Activated CD8-positive, alpha-beta memory T cell treated with anti-CD3 and anti-CD28 coated beads for 1 hour (primary cell): ENCODE data around the gene EFCAB11.

Experiments used
- DNase-seq, 2 donors: peaks; one replicate each; pipeline ENCODE4 v3.0.0-alpha.2; 2020; ENCODE audit warnings: low read depth in 1 of 2; ENCODE audit errors: extremely low read depth in 1 of 2

EFCAB11 gene

DNA sequence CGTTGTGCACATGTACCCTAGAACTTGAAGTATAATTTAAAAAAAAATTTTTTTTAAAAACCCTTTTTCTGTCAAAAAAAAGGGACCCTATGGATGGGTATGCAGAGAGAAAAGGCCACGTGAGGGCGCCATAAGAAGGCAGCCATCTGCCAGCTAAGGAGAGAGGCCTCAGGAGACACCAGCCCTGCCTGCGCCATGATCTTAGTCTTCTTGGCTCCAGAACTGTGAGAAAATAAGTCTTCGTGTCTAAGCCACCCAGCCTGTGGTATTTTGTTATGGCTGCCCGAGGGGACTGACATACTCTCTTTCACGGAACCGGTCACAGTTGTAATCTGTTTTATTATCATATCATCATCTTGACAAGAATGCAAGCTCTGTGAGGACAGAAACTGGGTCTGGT is 174.8 kb downstream of the EFCAB11 start:
- DNase-seq: no peak

DNA sequence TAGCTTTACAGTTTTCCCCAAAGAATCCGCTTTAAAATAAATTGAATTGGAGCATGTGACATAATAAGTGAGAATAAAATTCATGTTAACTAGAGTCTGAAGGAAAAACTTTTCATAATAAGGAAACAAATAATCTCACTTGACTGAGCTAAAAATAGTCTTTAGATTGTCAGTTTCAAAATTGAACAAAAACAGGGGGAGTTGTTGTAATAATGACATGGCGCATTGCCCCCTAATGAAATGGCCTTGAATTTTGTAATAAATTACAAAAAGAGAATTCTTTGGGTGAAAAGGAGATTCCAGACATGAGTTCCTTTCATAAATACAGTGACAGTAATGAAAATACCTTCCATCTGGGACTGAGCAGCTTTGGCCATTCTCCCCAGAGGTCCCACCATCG is 178.6 kb downstream of the EFCAB11 start:
- no peak for DNase-seq

DNA sequence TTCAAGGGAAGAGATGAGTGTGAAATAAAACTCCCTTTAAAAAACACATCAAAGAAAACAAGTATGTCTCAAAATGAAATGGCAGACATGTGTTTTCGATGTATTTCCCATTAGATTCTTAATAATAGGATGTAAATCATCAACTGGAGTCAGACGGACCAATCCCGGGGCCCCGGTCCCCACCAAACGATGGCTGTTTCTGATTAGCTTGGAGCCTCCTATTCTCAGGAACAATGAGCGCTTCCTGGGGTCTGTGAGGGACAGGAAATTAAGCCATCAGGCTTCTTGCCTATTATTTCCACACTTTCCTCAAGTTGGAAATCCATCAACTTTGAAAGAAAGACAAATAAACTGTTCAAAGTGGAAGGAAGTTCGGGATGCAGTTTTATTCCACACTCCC is 179.4 kb downstream of the EFCAB11 start:
- DNase-seq: no peak

DNA sequence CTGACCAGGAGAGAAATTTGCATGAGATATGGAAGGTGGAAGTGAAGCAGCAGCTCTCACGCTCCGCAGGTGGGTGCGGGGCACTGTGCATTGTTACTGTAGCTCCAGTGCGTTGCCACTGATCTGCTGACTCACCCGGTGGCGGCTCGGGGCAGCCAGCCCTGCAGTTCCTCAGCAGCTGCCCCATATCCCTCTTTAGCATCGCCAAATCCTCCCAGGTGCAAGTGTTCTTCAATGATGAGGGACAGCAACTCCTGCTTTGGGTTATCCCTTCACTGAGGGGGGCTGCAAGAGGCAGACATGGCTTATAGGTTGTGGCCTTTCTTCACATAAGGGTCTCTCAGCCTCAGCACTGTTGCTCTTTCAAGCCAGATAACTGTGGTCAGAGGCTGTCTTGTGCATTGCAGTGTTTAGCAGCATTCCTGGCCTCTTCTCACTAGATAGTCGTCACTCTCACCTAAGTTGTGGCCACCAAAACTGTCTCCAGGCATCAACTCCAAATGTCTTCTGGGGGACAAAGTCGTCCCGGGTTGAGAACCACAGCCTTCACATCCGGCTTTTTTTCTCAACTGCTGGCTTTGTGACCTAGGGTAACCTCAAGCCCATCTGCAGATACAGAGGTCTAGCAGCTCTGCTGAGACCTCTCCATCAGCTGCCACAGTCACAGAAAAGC is 180.8 kb downstream of the EFCAB11 start:
- peak; percentile 31 to 35 for DNase-seq

DNA sequence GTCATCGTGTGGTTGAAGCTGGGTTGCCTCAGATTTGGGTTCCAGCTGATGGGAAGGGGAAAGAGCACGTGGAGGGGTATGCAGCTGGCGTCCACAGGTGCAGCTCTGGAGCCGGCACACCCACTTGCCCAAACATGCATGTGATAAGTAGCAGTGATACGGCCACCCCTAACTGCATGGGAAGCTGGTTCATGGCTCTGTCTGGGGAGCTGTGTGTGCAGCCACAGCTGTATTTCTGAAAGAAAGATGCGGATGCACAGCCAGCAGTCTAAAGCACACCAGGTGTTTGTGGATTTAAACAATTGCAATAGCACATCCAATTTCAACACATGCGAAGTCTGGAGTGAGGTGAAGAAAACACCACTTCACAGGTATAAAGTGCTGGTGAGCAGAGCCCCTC is 181.4 kb downstream of the EFCAB11 start:
- no peak for DNase-seq

- no peak for DNase-seq
These were observed 183.3 kb downstream of the EFCAB11 start for GRCh38 chr14:89771251-89771650.

- peak; percentile 33 to 42 for DNase-seq
These were observed 186.7 kb downstream of the EFCAB11 start for GRCh38 chr14:89767861-89768268.

GRCh38 chr14:89767131-89767530 is 187.4 kb downstream of the EFCAB11 start:
- DNase-seq: no peak

DNA sequence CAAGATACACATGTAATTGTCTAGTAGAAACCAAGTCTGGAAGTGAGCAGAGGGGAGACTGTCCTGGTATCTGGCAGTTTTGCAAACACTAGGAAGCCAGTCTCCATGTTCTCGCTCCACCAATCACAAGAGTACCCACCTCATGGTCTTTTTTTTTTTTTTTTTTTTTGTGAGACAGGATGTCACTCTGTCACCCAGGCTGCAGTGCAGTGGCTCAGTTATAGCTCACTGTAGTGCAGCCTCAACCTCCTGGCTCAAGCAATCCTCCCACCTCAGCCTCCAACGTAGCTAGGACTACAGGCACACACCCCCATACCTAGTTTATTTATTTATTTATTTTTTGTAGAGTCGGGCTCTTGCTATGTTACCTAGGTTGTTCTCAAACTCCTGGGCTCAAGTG is 189.2 kb downstream of the EFCAB11 start:
- DNase-seq: no peak

- no peak for DNase-seq
These were observed 194.4 kb downstream of the EFCAB11 start for GRCh38 chr14:89760086-89760485.

DNA sequence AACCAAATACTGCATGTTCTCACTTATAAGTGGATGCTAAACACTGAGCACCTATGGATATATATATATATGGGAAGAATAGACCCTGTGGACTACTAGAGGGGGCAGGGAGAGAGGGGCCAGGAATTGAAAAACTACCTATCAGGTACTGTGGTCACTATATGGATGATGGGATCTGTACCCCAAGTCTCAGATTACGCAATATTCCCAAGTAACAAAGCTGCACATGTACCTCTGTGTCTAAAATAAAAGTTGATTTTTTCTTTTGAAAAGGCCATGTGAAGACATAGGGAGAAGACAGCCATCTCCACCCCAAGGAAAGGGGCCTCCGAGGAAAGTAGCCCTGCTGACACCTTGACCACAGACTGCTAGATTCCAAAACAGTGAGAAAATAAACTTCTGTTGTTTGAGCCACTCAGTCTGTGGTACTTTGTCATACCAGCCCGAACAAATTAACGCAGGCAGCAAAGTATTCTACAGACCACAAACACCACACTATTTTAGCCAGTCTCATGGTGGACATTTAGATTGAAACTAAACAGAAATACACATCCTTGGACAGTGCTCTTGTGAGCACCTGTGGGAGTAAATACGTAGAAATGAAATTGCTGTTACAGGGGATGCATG is 197.1 kb downstream of the EFCAB11 start:
- DNase-seq: no peak

DNA sequence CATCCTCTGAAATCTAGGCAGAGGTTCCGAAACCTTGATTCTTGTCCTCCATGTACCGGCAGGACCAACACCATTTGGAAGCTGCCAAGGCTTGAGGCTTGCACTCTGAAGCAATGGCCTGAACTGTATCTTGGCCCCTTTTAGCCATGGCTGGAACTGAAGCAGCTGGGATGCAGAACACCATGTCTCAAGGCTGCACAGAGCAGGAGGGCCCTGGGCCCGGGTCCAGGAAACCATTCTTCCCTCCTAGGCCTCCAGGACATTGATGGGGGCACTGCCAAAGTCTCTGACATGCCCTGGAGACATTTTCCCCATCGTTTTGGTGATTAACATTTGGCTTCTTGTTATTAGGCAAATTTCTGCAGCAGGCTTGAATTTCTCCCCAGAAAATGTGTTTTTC is 198.7 kb downstream of the EFCAB11 start:
- DNase-seq: no peak

- DNase-seq: no peak
These were observed 200.6 kb downstream of the EFCAB11 start for GRCh38 chr14:89753828-89754412.

GRCh38 chr14:89750908-89751392 is 203.6 kb downstream of the EFCAB11 start:
- no peak for DNase-seq

DNA sequence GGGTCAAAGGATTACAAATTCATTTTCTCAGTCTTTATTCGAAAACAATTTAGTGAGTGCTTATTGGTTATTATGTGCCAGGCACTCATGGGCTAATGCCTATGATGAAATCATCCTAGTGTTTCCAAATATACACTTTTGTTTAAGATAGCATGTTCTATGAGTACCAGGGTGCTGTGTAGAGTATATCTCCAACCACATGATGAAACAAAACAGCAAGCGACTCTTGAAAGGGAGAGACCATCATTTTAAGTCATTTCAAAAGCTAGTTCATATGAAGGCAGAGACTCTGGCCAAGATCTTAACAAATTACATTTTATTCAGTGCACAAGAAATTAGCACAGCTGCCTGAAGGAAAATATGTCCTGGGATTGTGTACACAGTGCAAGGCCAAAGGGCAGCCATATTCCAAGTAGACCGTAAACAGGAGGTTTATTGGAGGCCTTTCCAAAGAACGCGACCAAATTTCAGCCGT is 204.2 kb downstream of the EFCAB11 start:
- DNase-seq: no peak

- DNase-seq: no peak
These were observed 206.5 kb downstream of the EFCAB11 start for GRCh38 chr14:89748004-89748403.

GRCh38 chr14:89747126-89747525 is 207.4 kb downstream of the EFCAB11 start:
- DNase-seq: no peak

GRCh38 chr14:89746654-89747053 is 207.9 kb downstream of the EFCAB11 start:
- DNase-seq: no peak

GRCh38 chr14:89746135-89746534 is 208.4 kb downstream of the EFCAB11 start:
- DNase-seq: no peak
